Sigmoid colon (tissue), 4 donors: ENCODE measurements around the gene FOXN3.

ENCODE experiments used
- CTCF ChIP-seq, 4 experiments: fragments of 450-650 bp in 3 of 4; fragments of 200-600 bp in 1 of 4; IDR thresholded peaks; one replicate each; pipeline ENCODE4 v1.5.1; 2016 to 2019; ENCODE audit warnings: antibody characterized with exemption in 4 of 4, mild to moderate bottlenecking in 3 of 4, moderate library complexity in 2 of 4
- EP300 ChIP-seq, 4 donors: sonication (generic); formaldehyde crosslinking; IDR thresholded peaks; one replicate each; pipeline ENCODE4 v1.6.1; 2017; ENCODE audit warnings: antibody characterized with exemption in 4 of 4
- POLR2A ChIP-seq, 2 donors: fragments of 450-650 bp; IDR thresholded peaks; one replicate each; pipeline ENCODE4 v1.6.1; 2016; ENCODE audit warnings: antibody characterized with exemption in 2 of 2, mild to moderate bottlenecking in 2 of 2, moderate library complexity in 2 of 2
- POLR2AphosphoS5 ChIP-seq, 4 donors: sonication (generic); formaldehyde crosslinking; IDR thresholded peaks; one replicate each; pipeline ENCODE4 v1.6.1; 2017; ENCODE audit warnings: antibody characterized with exemption in 4 of 4

GRCh38 chr14:89427426-89428172, 10.6 kb upstream of the FOXN3 start:
- TF ChIP-seq CTCF (IDR thresholded peaks at IDR 0.05) (no peak), POLR2AphosphoS5 (IDR thresholded peaks at IDR 0.05) (no peak), EP300 (IDR thresholded peaks at IDR 0.05) (no peak), POLR2A (IDR thresholded peaks at IDR 0.05) (no peak)
